K562 (cell line): ENCODE results near the gene ADIG. TPM values are rescaled to one million over a fixed set of nuclear protein-coding genes. Genes with fewer than 3 reads are reported as not detected.

ENCODE experiments used
- FOSL1 ChIP-seq: fragments of 200-800 bp; sonication (Bioruptor generic); conservative IDR thresholded peaks from 2 replicates; pipeline ENCODE4 v1.6.1; 2016; ENCODE audit warnings: missing genetic modification characterization, missing compliant biosample characterization
- HMG20B ChIP-seq: fragments of 250-450 bp; sonication (Bioruptor Pico); IDR thresholded peaks from 2 replicates; pipeline ENCODE4 v1.5.0; 2021; ENCODE audit warnings: mild to moderate bottlenecking
- NFE2 ChIP-seq: IDR thresholded peaks from 2 replicates; pipeline ENCODE4 v1.6.1; 2014; ENCODE audit warnings: antibody characterized with exemption, low read depth
- NFYB ChIP-seq: IDR thresholded peaks from 2 replicates; pipeline ENCODE4 v1.6.1; 2011; ENCODE audit warnings: mild to moderate bottlenecking, moderate library complexity; ENCODE audit not compliant: insufficient read length; ENCODE audit errors: extremely low read depth
- NR3C1 ChIP-seq: sonication (generic); formaldehyde crosslinking; IDR thresholded peaks from 2 replicates; pipeline ENCODE4 v1.8.1; 2022; ENCODE audit warnings: missing genetic modification reagents
- POLR2AphosphoS2 ChIP-seq: IDR thresholded peaks from 2 replicates; pipeline ENCODE4 v1.6.1; 2012; ENCODE audit warnings: low read length, improper control_type of control experiment
- RBM25 ChIP-seq: fragments of 200-400 bp; formaldehyde crosslinking; IDR thresholded peaks from 2 replicates; pipeline ENCODE4 v1.6.1; 2018; ENCODE audit warnings: low read length, low read depth, moderate library complexity; ENCODE audit not compliant: severe bottlenecking
- RFX5 ChIP-seq: IDR thresholded peaks from 2 replicates; pipeline ENCODE4 v1.6.1; 2011; ENCODE audit warnings: low read depth, mild to moderate bottlenecking, improper control_type of control experiment, low read length
- SRSF7 ChIP-seq: fragments of 200-400 bp; formaldehyde crosslinking; optimal IDR thresholded peaks from 2 replicates; pipeline ENCODE3; 2017; ENCODE audit warnings: mild to moderate bottlenecking, low read depth, low read length
- ZBTB1 ChIP-seq: sonication (generic); formaldehyde crosslinking; IDR thresholded peaks from 2 replicates; pipeline ENCODE4 v1.8.1; 2023; ENCODE audit warnings: missing genetic modification reagents, low read depth, mild to moderate bottlenecking, borderline replicate concordance
- ZNF282 ChIP-seq: sonication (generic); formaldehyde crosslinking; IDR thresholded peaks from 2 replicates; pipeline ENCODE4 v1.8.1; 2023; ENCODE audit warnings: missing genetic modification reagents
- ZNF551 ChIP-seq: fragments of 250-450 bp; sonication (Bioruptor Pico); IDR thresholded peaks from 2 replicates; pipeline ENCODE4 v1.5.0; 2021; ENCODE audit warnings: mild to moderate bottlenecking, moderate library complexity
- polyA plus RNA-seq, 8 experiments: library from polyadenylated mRNA; depleted of rRNA in 4 of 8; stranded (reverse) in 5 of 8; unstranded in 3 of 8; fragments of >200 nt; fragmentation: Nextera tagmentation in 2 of 8; fragmentation: Illumina TruSeq in 1 of 8; extraction: Ambion mirVana in 2 of 8; extraction: Trizol in 1 of 8; gene quantifications; 2 replicates each; pipeline versions ENCODE4 v1.2.1 to v1.2.3, GENCODE V29; 2011 to 2014; ENCODE audit warnings: inconsistent platforms in 1 of 8, missing spikeins in 1 of 8
- total RNA-seq, 7 experiments: library from RNA; depleted of rRNA in 6 of 7; stranded (reverse); fragments of >200 nt in 6 of 7; fragmentation: Illumina TruSeq in 2 of 7; extraction: Trizol in 2 of 7; gene quantifications; 2 replicates each; pipeline versions ENCODE4 v1.2.1 to v1.2.3, GENCODE V29; 2011 to 2021; ENCODE audit warnings: low replicate concordance in 1 of 7
- TF ChIP-seq, protein P1 (sequence below): fragments of 250-450 bp; sonication (Bioruptor Pico); IDR thresholded peaks from 2 replicates; pipeline ENCODE4 v1.4.0; 2020; ENCODE audit warnings: mild to moderate bottlenecking
- TF ChIP-seq, protein P2 (sequence below), 2 experiments: fragments of 450-650 bp in 1 of 2; sonication (generic) in 1 of 2; formaldehyde crosslinking in 1 of 2; IDR thresholded peaks; 2 replicates each; pipeline versions ENCODE4 v1.7.1 to v1.9.0; 2016 to 2022; ENCODE audit warnings: inconsistent platforms in 1 of 2, mild to moderate bottlenecking in 1 of 2, missing genetic modification reagents in 1 of 2
- TF ChIP-seq, protein P3 (sequence below): fragments of 450-650 bp; formaldehyde crosslinking; IDR thresholded peaks from 2 replicates; pipeline ENCODE4 v1.4.0; 2020; ENCODE audit warnings: mild to moderate bottlenecking

The ADIG gene
- total and polyA plus RNA-seq, 9 of the 15 experiments (the other 6 are each of a cell fraction or from before 2014, with no cell fraction given) = not detected

DNA sequence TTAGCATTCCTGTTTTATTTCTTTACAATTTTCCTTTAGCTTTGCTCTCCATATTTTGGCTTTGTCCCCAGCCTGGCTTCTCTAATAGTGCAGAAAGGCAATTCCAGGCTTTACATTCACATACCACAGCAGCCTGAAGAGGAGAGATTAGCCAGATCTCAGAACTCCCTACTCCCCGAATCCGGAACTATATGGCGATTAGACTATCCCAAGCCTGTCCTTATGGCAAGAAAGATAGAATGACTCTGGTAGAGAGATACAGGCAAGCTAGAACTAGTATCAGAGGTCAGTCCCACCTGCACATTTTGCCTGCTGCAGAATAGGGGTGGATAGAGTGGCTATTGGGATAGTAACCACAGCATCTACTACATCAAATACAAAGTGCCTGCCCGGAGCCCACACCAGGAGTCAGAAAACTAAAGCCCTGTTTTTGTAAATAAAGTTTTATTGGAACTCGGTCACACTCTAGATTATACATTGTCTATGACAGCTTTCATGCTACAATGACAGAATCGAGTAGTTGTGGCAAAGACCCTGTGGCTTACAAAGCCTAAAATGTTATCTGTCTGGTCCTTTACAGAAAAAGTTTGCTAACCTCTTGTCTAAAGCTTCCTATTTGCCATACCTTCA, 17.1 kb upstream of the ADIG start (continued):
- TF ChIP-seq ZBTB1 (CRISPR knock-in tag) = no peak
- no peak for TF ChIP-seq ZNF551 (CRISPR knock-in tag)
- TF ChIP-seq NFE2 = no peak
- TF ChIP-seq NR3C1 (CRISPR knock-in tag) = no peak
- no peak for TF ChIP-seq SRSF7
- no peak for TF ChIP-seq HMG20B (CRISPR knock-in tag)
- TF ChIP-seq, protein P1, sequence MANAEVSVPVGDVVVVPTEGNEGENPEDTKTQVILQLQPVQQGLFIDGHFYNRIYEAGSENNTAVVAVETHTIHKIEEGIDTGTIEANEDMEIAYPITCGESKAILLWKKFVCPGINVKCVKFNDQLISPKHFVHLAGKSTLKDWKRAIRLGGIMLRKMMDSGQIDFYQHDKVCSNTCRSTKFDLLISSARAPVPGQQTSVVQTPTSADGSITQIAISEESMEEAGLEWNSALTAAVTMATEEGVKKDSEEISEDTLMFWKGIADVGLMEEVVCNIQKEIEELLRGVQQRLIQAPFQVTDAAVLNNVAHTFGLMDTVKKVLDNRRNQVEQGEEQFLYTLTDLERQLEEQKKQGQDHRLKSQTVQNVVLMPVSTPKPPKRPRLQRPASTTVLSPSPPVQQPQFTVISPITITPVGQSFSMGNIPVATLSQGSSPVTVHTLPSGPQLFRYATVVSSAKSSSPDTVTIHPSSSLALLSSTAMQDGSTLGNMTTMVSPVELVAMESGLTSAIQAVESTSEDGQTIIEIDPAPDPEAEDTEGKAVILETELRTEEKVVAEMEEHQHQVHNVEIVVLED (CRISPR knock-in tag) = no peak
- no peak for TF ChIP-seq POLR2AphosphoS2
- no peak for TF ChIP-seq NFYB
- no peak for TF ChIP-seq ZNF282 (CRISPR knock-in tag)
- TF ChIP-seq RFX5 = no peak
- peak; percentile 53 for TF ChIP-seq FOSL1 (tag)
- TF ChIP-seq, protein P2, sequence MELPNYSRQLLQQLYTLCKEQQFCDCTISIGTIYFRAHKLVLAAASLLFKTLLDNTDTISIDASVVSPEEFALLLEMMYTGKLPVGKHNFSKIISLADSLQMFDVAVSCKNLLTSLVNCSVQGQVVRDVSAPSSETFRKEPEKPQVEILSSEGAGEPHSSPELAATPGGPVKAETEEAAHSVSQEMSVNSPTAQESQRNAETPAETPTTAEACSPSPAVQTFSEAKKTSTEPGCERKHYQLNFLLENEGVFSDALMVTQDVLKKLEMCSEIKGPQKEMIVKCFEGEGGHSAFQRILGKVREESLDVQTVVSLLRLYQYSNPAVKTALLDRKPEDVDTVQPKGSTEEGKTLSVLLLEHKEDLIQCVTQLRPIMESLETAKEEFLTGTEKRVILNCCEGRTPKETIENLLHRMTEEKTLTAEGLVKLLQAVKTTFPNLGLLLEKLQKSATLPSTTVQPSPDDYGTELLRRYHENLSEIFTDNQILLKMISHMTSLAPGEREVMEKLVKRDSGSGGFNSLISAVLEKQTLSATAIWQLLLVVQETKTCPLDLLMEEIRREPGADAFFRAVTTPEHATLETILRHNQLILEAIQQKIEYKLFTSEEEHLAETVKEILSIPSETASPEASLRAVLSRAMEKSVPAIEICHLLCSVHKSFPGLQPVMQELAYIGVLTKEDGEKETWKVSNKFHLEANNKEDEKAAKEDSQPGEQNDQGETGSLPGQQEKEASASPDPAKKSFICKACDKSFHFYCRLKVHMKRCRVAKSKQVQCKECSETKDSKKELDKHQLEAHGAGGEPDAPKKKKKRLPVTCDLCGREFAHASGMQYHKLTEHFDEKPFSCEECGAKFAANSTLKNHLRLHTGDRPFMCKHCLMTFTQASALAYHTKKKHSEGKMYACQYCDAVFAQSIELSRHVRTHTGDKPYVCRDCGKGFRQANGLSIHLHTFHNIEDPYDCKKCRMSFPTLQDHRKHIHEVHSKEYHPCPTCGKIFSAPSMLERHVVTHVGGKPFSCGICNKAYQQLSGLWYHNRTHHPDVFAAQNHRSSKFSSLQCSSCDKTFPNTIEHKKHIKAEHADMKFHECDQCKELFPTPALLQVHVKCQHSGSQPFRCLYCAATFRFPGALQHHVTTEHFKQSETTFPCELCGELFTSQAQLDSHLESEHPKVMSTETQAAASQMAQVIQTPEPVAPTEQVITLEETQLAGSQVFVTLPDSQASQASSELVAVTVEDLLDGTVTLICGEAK (IDR thresholded peaks at IDR 0.05) = peak; percentile 98
- TF ChIP-seq, protein P2 (CRISPR knock-in tag; IDR thresholded peaks at IDR 0.05) = peak; percentile 98
- TF ChIP-seq RBM25 = no peak
- TF ChIP-seq, protein P3, sequence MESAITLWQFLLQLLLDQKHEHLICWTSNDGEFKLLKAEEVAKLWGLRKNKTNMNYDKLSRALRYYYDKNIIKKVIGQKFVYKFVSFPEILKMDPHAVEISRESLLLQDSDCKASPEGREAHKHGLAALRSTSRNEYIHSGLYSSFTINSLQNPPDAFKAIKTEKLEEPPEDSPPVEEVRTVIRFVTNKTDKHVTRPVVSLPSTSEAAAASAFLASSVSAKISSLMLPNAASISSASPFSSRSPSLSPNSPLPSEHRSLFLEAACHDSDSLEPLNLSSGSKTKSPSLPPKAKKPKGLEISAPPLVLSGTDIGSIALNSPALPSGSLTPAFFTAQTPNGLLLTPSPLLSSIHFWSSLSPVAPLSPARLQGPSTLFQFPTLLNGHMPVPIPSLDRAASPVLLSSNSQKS (CRISPR knock-in tag) = no peak
